K562 (cell line): ENCODE results near the gene PHF24. TPM values are rescaled to one million over a fixed set of nuclear protein-coding genes. Genes with fewer than 3 reads are reported as not detected.

Experiments
- ARID1B ChIP-seq: fragments of 450-650 bp; IDR thresholded peaks from 2 replicates; pipeline ENCODE4 v1.6.1; 2016; ENCODE audit warnings: antibody characterized with exemption, mild to moderate bottlenecking, inconsistent platforms
- DMBX1 ChIP-seq: fragments of 250-450 bp; sonication (Bioruptor Pico); IDR thresholded peaks from 2 replicates; pipeline ENCODE4 v1.8.0; 2022; ENCODE audit warnings: inconsistent platforms, mild to moderate bottlenecking, moderate library complexity, borderline replicate concordance
- ETV1 ChIP-seq: fragments of 450-650 bp; conservative IDR thresholded peaks from 2 replicates; pipeline ENCODE4 v1.6.1; 2016; ENCODE audit warnings: missing genetic modification characterization, control low read depth, low read depth, missing compliant biosample characterization
- FOSL1 ChIP-seq: fragments of 200-800 bp; sonication (Bioruptor generic); conservative IDR thresholded peaks from 2 replicates; pipeline ENCODE4 v1.6.1; 2016; ENCODE audit warnings: missing genetic modification characterization, missing compliant biosample characterization
- HDAC1 ChIP-seq, 2 experiments: fragments of 450-650 bp; IDR thresholded peaks; 2 replicates each; pipeline ENCODE4 v1.6.1; 2016 to 2017; ENCODE audit warnings: inconsistent platforms in 1 of 2, mild to moderate bottlenecking in 1 of 2, moderate library complexity in 1 of 2
- L3MBTL2 ChIP-seq: fragments of 450-650 bp; IDR thresholded peaks from 2 replicates; pipeline ENCODE4 v1.6.1; 2016; ENCODE audit warnings: mild to moderate bottlenecking, moderate library complexity
- MTA1 ChIP-seq: fragments of 450-650 bp; IDR thresholded peaks from 2 replicates; pipeline ENCODE4 v1.6.1; 2017; ENCODE audit warnings: borderline replicate concordance
- NBN ChIP-seq: fragments of 450-650 bp; IDR thresholded peaks from 2 replicates; pipeline ENCODE4 v1.6.1; 2016; ENCODE audit warnings: low read depth, mild to moderate bottlenecking
- RAD21 ChIP-seq, 2 experiments: fragments of 250-450 bp in 1 of 2; fragments of 450-650 bp in 1 of 2; sonication (Bioruptor Pico) in 1 of 2; formaldehyde crosslinking in 1 of 2; IDR thresholded peaks in 1 of 2; conservative IDR thresholded peaks in 1 of 2; 2 replicates each; pipeline versions ENCODE4 v1.4.0 to v1.8.0; 2020 to 2022; ENCODE audit warnings: mild to moderate bottlenecking in 2 of 2, moderate library complexity in 1 of 2
- SMAD4 ChIP-seq: fragments of 250-450 bp; sonication (Bioruptor Pico); conservative IDR thresholded peaks from 2 replicates; pipeline ENCODE4 v1.8.0; 2021; ENCODE audit warnings: inconsistent platforms, mild to moderate bottlenecking, moderate library complexity
- SMARCA4 ChIP-seq: fragments of 450-650 bp; IDR thresholded peaks from 2 replicates; pipeline ENCODE4 v1.6.1; 2016
- SPI1 ChIP-seq: IDR thresholded peaks from 2 replicates; pipeline ENCODE4 v1.6.1; 2011; ENCODE audit warnings: low read depth, low read length, control low read depth, borderline replicate concordance
- TRIM24 ChIP-seq, 2 experiments: fragments of 450-650 bp; IDR thresholded peaks; 2 replicates each; pipeline ENCODE4 v1.6.1; 2016
- polyA plus RNA-seq, 8 experiments: library from polyadenylated mRNA; depleted of rRNA in 4 of 8; stranded (reverse) in 5 of 8; unstranded in 3 of 8; fragments of >200 nt; fragmentation: Nextera tagmentation in 2 of 8; fragmentation: Illumina TruSeq in 1 of 8; extraction: Ambion mirVana in 2 of 8; extraction: Trizol in 1 of 8; gene quantifications; 2 replicates each; pipeline versions ENCODE4 v1.2.1 to v1.2.3, GENCODE V29; 2011 to 2014; ENCODE audit warnings: inconsistent platforms in 1 of 8, missing spikeins in 1 of 8
- total RNA-seq, 7 experiments: library from RNA; depleted of rRNA in 6 of 7; stranded (reverse); fragments of >200 nt in 6 of 7; fragmentation: Illumina TruSeq in 2 of 7; extraction: Trizol in 2 of 7; gene quantifications; 2 replicates each; pipeline versions ENCODE4 v1.2.1 to v1.2.3, GENCODE V29; 2011 to 2021; ENCODE audit warnings: low replicate concordance in 1 of 7
- TF ChIP-seq, protein P1 (sequence below): fragments of 450-650 bp; IDR thresholded peaks from 2 replicates; pipeline ENCODE4 v1.6.1; 2017; ENCODE audit warnings: antibody characterized with exemption, mild to moderate bottlenecking
- TF ChIP-seq, protein P2 (sequence below): fragments of 450-650 bp; IDR thresholded peaks from 2 replicates; pipeline ENCODE4 v1.6.1; 2016; ENCODE audit warnings: antibody characterized with exemption
- TF ChIP-seq, protein P3 (sequence below), 2 experiments: fragments of 450-650 bp; IDR thresholded peaks; 2 replicates each; pipeline ENCODE4 v1.6.1; 2018; ENCODE audit warnings: mild to moderate bottlenecking in 2 of 2, low read depth in 1 of 2; ENCODE audit not compliant: partially characterized antibody in 2 of 2
- TF ChIP-seq, protein P4 (sequence below): fragments of 200-800 bp; sonication (Bioruptor generic); IDR thresholded peaks from 2 replicates; pipeline ENCODE4 v1.6.1; 2017; ENCODE audit warnings: missing genetic modification characterization, missing compliant biosample characterization

The PHF24 gene
- total and polyA plus RNA-seq, 9 of the 15 experiments (the other 6 are each of a cell fraction or from before 2014, with no cell fraction given): 0.01 TPM; not detected in 7

DNA sequence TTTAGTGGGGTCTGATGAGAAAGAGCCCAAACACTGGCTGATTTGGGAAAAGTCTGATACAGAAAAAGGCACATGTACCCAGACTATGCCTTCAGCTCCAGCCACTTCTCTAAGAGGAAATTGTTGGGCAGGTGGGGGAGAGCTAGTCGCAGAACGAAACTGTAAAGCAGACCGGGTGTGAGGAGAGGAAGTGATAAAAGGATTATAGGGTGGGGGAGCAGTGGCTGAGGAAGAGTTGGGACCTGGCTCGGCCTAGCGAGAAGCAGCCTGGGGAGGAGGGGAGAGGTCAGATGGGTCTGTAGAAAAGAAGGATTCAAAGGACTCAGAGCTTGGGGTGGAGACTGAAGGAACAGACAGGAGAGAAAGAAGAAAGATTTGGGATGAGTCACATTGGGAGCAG, 65.4 kb downstream of the PHF24 start (continued):
- TF ChIP-seq, protein P1, sequence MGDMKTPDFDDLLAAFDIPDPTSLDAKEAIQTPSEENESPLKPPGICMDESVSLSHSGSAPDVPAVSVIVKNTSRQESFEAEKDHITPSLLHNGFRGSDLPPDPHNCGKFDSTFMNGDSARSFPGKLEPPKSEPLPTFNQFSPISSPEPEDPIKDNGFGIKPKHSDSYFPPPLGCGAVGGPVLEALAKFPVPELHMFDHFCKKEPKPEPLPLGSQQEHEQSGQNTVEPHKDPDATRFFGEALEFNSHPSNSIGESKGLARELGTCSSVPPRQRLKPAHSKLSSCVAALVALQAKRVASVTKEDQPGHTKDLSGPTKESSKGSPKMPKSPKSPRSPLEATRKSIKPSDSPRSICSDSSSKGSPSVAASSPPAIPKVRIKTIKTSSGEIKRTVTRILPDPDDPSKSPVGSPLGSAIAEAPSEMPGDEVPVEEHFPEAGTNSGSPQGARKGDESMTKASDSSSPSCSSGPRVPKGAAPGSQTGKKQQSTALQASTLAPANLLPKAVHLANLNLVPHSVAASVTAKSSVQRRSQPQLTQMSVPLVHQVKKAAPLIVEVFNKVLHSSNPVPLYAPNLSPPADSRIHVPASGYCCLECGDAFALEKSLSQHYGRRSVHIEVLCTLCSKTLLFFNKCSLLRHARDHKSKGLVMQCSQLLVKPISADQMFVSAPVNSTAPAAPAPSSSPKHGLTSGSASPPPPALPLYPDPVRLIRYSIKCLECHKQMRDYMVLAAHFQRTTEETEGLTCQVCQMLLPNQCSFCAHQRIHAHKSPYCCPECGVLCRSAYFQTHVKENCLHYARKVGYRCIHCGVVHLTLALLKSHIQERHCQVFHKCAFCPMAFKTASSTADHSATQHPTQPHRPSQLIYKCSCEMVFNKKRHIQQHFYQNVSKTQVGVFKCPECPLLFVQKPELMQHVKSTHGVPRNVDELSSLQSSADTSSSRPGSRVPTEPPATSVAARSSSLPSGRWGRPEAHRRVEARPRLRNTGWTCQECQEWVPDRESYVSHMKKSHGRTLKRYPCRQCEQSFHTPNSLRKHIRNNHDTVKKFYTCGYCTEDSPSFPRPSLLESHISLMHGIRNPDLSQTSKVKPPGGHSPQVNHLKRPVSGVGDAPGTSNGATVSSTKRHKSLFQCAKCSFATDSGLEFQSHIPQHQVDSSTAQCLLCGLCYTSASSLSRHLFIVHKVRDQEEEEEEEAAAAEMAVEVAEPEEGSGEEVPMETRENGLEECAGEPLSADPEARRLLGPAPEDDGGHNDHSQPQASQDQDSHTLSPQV: peak; percentile 62; the same call in 1 of the 2 replicates
- TF ChIP-seq SMAD4: peak; percentile 43
- TF ChIP-seq, protein P2, sequence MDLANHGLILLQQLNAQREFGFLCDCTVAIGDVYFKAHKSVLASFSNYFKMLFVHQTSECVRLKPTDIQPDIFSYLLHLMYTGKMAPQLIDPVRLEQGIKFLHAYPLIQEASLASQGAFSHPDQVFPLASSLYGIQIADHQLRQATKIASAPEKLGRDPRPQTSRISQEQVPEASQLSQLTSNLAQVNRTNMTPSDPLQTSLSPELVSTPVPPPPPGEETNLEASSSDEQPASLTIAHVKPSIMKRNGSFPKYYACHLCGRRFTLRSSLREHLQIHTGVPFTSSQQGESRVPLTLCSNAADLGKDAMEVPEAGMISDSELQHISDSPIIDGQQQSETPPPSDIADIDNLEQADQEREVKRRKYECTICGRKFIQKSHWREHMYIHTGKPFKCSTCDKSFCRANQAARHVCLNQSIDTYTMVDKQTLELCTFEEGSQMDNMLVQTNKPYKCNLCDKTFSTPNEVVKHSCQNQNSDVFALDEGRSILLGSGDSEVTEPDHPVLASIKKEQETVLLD: peak; percentile 39; the same call in 1 of the 2 replicates
- TF ChIP-seq FOSL1: peak; percentile 39; the same call in 1 of the 2 replicates
- TF ChIP-seq ETV1: peak; percentile 68
- TF ChIP-seq MTA1: peak; percentile 31; the same call in 1 of the 2 replicates
- TF ChIP-seq HDAC1 (IDR thresholded peaks at IDR 0.05): peak in 1 of 2 experiments; percentile 55; a peak in 1 of 4 replicates
- TF ChIP-seq, protein P3, sequence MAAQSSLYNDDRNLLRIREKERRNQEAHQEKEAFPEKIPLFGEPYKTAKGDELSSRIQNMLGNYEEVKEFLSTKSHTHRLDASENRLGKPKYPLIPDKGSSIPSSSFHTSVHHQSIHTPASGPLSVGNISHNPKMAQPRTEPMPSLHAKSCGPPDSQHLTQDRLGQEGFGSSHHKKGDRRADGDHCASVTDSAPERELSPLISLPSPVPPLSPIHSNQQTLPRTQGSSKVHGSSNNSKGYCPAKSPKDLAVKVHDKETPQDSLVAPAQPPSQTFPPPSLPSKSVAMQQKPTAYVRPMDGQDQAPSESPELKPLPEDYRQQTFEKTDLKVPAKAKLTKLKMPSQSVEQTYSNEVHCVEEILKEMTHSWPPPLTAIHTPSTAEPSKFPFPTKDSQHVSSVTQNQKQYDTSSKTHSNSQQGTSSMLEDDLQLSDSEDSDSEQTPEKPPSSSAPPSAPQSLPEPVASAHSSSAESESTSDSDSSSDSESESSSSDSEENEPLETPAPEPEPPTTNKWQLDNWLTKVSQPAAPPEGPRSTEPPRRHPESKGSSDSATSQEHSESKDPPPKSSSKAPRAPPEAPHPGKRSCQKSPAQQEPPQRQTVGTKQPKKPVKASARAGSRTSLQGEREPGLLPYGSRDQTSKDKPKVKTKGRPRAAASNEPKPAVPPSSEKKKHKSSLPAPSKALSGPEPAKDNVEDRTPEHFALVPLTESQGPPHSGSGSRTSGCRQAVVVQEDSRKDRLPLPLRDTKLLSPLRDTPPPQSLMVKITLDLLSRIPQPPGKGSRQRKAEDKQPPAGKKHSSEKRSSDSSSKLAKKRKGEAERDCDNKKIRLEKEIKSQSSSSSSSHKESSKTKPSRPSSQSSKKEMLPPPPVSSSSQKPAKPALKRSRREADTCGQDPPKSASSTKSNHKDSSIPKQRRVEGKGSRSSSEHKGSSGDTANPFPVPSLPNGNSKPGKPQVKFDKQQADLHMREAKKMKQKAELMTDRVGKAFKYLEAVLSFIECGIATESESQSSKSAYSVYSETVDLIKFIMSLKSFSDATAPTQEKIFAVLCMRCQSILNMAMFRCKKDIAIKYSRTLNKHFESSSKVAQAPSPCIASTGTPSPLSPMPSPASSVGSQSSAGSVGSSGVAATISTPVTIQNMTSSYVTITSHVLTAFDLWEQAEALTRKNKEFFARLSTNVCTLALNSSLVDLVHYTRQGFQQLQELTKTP (IDR thresholded peaks at IDR 0.05; ENCODE audit: low read depth in 1 of 2, partially characterized antibody in 2 of 2): peak in 1 of 2 experiments; percentile 51
- peak; percentile 62 for TF ChIP-seq SMARCA4
- peak; percentile 26 to 47; a peak in 2 of 4 replicates for TF ChIP-seq TRIM24 (IDR thresholded peaks at IDR 0.05)
- 0 out of 2 replicates have a peak, but pooled peaks have one; percentile 38 for TF ChIP-seq NBN
- peak; percentile 63 for TF ChIP-seq DMBX1
- TF ChIP-seq SPI1: peak; percentile 86
- TF ChIP-seq L3MBTL2: peak; percentile 37; the same call in 1 of the 2 replicates
- peak; percentile 84 for TF ChIP-seq ARID1B
- 0 out of 4 replicates have a peak, but pooled peaks of 1 of the 2 experiments have one; percentile 9 for TF ChIP-seq RAD21 (CRISPR knock-in tag; conservative IDR thresholded peaks at IDR 0.05 in 1 of 2, IDR thresholded peaks at IDR 0.05 in 1 of 2)
- TF ChIP-seq, protein P4, sequence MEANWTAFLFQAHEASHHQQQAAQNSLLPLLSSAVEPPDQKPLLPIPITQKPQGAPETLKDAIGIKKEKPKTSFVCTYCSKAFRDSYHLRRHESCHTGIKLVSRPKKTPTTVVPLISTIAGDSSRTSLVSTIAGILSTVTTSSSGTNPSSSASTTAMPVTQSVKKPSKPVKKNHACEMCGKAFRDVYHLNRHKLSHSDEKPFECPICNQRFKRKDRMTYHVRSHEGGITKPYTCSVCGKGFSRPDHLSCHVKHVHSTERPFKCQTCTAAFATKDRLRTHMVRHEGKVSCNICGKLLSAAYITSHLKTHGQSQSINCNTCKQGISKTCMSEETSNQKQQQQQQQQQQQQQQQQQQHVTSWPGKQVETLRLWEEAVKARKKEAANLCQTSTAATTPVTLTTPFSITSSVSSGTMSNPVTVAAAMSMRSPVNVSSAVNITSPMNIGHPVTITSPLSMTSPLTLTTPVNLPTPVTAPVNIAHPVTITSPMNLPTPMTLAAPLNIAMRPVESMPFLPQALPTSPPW (CRISPR knock-in tag): peak; percentile 15; the same call in 1 of the 2 replicates
- TF ChIP-seq, all 486 proteins: peak for 38; not testable (repeated sequence) for 448
